NB4 (cell line): ENCODE results near the gene USP3.

Experiments
- MAX ChIP-seq: IDR thresholded peaks from 2 replicates; pipeline ENCODE4 v1.6.1; 2011; ENCODE audit warnings: low read depth, low read length
- POLR2A ChIP-seq: IDR thresholded peaks from 2 replicates; pipeline ENCODE4 v1.6.1; 2011; ENCODE audit warnings: mild to moderate bottlenecking; ENCODE audit not compliant: insufficient read length; ENCODE audit errors: extremely low read depth
- TF ChIP-seq, protein P1 (sequence below): IDR thresholded peaks from one replicate; pipeline ENCODE4 v1.5.1; 2012; ENCODE audit warnings: low read depth, low read length

- TF ChIP-seq POLR2A (no peak), MAX (no peak)
- TF ChIP-seq, protein P1, sequence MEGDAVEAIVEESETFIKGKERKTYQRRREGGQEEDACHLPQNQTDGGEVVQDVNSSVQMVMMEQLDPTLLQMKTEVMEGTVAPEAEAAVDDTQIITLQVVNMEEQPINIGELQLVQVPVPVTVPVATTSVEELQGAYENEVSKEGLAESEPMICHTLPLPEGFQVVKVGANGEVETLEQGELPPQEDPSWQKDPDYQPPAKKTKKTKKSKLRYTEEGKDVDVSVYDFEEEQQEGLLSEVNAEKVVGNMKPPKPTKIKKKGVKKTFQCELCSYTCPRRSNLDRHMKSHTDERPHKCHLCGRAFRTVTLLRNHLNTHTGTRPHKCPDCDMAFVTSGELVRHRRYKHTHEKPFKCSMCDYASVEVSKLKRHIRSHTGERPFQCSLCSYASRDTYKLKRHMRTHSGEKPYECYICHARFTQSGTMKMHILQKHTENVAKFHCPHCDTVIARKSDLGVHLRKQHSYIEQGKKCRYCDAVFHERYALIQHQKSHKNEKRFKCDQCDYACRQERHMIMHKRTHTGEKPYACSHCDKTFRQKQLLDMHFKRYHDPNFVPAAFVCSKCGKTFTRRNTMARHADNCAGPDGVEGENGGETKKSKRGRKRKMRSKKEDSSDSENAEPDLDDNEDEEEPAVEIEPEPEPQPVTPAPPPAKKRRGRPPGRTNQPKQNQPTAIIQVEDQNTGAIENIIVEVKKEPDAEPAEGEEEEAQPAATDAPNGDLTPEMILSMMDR: no peak
Measured at GRCh38 chr15:63598473-63599400, 94.3 kb downstream of the USP3 start.
